ENCODE results near the gene SRRM4.
A peak's percentile ranks its signal among the peaks of the same experiment; 100 is the strongest.
"Not testable (repeated sequence)": the region's sequence is repeated elsewhere in the genome, so short reads cannot be mapped to it uniquely, and the experiment has no call there.

The SRRM4 gene, protein sequence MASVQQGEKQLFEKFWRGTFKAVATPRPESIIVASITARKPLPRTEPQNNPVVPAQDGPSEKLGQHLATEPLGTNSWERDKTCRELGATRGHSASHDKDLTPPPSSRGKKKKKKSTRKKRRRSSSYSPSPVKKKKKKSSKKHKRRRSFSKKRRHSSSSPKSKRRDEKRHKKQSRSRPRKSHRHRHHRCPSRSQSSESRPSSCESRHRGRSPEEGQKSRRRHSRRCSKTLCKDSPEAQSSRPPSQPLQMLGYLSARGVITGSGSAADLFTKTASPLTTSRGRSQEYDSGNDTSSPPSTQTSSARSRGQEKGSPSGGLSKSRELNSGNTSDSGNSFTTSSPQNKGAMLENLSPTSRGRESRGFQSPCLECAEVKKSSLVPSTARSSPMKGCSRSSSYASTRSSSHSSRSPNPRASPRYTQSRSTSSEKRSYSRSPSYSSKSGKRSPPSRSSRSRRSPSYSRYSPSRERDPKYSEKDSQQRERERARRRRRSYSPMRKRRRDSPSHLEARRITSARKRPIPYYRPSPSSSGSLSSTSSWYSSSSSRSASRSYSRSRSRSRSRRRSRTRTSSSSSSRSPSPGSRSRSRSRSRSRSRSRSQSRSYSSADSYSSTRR

DNA sequence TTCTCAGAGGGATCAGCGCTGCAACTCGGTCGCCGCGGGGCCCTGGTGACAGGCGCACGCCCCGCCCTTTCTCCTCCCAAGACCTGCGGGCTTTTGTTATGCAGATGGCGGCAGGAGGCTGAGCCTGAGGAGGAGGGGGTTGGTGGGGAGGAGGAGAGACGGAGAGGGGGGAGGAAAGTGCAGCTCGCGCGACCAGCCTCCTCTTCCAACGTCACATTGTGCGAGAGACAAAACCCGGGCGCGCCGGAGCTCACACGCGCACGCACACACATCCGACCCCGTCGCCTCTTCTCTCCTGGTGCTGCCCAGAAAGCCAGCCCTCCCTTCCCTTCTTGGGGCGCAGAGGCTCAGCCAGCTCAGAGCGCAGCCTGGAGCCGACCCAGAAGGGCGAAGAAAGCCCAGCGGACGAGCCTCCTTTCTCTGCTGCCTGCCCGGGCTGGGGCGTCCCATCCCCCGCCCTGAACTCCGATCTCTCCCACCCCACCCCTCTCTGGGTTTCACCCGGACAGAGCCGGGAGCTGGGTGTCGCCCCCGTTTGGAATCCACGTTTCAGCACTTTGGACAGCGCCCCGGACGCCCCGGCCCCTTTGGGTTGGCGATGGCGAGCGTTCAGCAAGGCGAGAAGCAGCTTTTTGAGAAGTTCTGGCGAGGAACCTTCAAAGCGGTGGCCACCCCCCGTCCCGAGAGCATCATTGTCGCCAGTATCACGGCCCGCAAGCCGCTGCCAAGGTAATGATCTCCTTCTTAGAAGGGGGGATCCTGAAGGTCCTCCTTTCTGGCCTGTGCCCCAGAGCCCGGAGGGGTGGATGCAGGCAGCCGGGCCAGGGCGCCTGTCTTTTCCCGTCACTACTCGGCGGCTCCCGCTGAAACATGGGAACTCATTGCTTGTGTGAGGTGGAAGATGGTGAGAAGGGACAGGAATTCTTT is at the start of gene SRRM4:
Gene SRRM4, plus strand, starts transcription at position 257 of the 927 bp plus-strand sequence. Its CDS starts 342 bp downstream, at position 599.
- no peak for DNase-seq

DNA sequence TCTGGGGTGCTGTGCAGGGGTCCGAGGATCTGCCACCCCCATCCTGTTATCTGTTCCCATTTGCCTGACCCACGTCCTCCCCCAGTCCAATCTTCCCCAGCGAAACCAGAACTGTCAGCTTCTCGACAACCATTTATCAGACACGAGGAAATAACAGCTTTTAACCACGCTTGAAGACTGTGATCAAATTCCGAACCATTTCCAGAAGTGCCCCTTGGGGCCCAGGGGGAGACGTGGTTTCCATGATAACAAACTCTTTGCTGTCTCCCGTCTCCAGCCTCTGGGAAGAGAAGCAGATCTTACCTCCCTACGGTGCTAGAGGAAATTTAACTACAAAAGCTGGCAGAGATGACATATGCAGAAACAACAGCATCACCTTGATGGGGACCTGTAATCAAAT is 35.1 kb upstream of the SRRM4 start:
- no peak for DNase-seq

DNA sequence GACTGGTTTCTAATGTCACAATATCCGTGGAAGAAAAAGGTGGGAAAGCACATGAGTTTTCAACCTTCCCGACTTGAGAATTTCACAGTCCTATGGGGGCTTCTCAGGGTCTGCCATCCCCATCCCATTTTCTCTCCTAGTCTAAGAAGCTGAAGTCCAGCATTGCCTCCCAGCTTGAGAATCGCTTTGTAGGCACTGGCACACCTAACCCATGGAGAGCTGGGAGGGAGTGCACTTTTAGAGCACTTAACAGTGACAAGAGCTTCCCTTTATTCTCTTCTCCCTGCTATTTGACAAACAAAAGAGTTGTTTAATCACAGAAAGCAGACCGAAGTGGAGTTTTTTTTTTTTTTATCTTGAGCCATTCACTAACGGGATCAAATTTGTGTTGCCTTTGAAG is 22.8 kb upstream of the SRRM4 start:
- DNase-seq, result no peak

DNA sequence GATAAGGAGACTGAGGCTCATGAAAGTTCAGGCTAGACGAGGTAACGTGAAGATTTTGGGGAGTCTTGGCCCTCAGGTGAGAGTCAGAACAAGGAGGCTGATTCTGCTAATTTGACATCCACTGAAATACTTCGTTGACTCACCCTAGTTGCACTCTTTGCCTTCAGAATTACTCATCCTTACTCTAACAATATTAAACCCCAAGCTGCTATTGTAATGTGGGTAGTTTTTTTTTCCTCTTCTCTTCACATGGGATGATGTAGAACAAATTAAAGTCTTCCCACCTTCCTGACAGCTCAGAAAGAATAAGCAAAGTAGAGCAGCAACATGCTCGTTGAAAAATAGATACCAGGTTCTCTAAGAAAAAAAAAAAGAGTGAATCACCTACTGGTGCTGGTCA is 22.0 kb upstream of the SRRM4 start:
- no peak for DNase-seq

DNA sequence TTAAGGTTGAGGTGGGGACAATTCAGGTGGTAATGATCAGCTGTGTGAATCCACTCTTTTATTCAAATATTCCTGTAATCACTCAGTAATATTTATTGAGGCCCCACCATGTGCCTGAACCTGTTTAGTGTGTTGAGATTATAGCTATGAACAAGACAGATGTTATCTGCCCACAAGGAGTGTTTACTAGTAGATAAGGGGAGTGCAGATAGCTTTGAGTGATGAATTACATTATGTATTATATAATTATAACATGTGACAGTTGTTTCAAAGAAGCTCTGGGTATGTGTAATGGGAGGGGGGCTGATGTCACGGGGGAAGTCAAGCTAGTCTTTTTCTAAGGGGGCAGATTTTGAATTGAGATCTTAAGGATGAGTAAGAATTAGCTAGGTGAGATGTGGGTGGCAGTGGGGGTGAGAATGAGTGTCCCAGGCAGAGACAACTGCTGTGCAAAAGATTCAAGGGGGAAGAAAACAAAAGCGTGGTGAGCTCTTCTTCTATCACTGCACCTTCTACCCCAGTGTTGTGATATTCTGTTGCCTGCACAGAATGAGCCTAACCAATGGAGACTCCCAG is 21.3 kb upstream of the SRRM4 start:
- no peak for DNase-seq

DNA sequence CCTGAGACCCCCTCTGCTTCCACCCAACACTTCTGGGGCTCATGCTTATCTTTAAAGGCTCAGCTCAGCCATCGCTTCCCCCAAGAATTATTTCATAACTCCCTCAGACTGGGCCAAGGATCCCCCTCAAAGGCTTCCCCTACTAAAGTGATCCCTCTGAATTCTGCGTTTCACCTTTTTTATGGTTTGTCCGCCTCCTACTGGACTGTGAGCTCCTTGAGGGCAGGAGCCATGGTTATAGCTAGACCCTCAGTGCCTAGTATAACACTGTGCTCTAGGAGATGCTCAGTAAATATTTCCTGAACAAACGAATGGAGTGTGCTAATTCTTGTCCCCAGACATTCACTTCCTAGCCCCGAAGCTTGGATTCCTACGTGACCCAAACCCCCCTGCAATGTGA is 20.5 kb upstream of the SRRM4 start:
- no peak for DNase-seq

DNA sequence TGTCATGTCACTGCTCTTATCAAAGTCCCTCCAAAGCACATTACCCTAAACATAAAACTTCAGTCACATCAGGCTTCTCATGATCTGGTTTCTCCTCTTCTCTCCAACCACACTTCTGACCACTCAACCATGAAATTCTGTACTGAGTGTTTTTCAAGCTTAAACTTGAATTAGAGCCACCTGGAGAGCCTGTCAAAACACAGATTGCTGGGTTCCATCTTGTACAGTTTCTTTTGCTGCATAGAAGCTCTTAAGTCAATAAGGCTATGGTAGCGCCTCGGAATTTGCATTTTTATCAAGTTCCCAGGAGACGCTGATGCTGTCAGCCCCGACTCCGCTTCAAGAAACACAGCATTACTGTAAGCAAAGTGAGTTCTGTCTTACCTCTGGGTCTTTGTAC is 16.4 kb upstream of the SRRM4 start:
- DNase-seq, result no peak

DNA sequence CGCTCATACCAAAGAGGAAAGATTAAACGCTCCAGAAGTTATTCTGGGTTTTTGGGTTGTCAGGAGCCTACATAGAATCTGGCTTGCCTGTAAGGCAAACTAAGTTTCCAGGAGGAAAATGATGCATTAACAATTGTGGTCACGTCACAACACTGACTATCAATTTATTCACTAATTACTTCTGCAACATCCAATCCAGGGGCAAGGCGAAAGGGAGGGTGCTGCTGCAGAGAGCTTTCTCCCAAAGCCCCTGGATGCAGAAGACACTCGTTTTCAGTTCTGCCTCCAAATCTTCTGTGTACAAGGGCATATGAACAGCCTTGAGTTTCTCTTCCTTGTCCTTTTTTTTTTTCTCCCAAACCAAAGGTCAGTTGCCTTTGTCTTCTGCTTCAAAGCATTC is 10.5 kb upstream of the SRRM4 start:
- no peak for DNase-seq

DNA sequence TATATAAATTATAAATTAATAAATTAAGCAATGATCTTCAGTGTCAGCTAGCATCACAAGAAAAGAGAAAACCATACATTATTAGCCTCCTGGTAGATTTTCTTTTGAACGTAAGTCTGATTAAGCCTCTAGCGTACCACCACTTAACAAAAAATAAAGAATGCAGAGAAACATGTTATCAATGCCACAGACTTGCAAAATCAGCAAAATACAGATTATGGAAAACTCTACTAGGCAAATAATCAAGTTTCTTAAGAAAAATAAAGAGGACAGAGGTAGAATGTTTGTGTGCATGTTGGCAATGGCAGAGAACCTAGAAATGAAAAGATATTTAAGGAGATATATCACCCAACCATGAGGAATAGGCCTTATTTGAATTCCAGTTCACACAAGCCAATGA is 8.4 kb upstream of the SRRM4 start:
- DNase-seq, result no peak

DNA sequence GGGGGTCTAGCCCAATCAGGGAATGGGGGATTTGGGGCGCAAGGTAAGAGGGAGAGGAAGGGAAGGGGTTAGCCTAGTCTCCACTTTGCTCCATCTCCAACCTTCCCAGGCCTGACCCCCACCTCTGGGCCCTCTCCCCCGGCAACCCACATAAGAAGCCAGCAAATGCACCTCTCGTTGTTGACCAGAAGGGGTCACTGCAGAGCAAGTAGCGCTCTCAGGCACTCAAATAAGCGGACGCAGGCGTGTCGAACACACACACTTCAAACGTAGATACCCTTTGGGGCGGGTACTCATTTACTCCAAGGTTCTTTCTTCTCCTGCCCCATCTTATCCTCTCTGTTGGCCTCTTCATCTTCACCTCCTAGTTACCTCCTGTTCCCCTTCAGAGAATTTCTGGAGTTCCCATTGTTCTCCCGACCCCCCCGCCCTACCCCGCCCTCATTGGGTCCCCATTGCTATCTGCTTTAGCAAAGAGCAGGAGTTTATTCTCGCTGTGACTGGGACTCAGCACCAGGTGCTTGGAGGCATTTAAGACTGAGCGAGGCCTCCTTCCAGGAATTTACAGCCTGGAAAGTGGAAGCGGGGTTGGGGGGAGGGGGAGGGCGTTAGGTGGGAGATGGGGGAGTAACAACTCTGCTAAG is 1.5 kb upstream of the SRRM4 start:
- peak in 1 of 2 donors; percentile 7 for DNase-seq

DNA sequence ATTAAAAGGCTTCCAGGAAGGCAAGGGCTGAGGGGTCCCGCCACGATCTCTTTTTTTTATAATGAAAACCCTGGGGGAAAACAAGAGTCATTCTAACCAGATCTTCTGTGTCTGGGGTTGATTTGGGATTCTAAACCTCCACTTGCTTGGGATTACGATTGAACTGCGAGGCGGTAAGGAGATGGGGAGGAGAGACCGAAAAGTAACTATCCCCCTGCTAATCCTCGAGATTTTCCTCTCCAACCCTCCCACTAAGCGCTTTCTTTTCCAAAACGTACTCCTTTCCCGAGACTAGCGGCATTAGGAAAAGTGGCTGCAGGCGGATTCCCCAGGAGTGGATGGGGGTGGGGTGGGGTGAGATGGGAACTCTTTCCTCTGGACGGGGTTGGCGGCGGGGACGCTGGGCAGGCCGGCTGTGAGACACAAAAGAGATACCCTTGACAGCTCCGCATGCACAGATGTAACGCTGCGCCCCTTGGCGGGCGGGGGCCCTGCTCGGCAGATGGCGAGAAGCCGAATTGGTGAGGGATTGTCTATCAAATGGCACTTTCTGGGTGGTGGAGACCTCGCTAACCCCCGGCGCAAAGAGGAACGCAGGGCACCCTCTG is 830 bp upstream of the SRRM4 start:
- no peak for DNase-seq

DNA sequence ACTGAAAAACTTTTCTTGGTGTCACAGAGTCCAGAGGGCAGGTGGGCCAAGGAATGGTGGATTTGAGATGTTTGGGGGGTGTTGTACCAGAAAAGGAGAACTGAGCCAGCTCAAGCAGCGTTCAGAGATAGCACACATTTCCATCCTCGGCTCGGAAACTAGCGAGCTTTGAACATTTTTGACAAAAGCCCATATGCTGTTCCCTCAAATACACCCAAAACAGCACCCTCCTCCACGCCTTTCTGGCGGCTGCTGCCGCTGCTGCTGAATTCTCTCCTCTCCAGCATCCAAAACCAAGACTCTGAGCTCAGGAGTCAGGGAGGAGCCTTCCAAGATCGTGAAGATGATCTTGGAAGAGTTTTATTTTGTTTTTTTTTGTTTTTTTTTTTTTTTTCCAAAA is 961 bp downstream of the SRRM4 start:
- no peak for DNase-seq

DNA sequence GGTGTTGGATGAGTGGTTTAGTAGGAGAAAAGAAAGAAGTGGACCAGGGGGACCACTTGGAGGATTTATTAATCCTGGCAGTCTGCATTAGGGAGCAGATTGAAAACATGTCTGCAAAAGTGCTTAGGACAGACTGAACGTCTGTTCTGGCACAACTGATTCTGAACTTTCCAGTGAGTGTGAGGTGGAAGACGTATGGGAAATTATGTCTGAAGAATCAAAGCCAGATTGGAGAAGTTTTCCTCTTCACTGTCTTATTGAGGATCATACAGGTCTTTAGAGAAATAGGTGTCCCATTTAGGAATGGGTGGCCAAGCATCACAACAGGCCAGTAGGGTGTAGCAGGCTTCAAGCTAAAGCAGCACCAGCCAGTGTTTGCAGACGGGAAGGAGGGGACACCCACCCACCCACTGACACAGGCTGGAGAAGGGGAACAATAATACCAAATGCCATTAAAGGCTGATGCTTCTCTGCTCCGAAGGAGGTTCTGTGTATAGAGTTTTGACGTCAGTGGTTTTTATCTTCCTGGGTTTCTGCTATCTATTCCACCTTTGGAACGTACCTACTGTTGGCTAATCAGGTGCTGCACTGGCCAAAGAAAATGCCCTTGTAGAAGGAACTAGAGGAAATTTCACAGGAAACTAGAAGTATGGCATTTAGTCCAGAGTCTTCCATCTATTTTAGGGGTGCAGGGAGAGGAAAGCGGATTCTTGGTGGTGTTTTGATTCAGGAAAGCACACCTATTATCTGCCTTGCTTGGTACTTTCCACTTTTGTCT is 1.8 kb downstream of the SRRM4 start:
- DNase-seq, result no peak

DNA sequence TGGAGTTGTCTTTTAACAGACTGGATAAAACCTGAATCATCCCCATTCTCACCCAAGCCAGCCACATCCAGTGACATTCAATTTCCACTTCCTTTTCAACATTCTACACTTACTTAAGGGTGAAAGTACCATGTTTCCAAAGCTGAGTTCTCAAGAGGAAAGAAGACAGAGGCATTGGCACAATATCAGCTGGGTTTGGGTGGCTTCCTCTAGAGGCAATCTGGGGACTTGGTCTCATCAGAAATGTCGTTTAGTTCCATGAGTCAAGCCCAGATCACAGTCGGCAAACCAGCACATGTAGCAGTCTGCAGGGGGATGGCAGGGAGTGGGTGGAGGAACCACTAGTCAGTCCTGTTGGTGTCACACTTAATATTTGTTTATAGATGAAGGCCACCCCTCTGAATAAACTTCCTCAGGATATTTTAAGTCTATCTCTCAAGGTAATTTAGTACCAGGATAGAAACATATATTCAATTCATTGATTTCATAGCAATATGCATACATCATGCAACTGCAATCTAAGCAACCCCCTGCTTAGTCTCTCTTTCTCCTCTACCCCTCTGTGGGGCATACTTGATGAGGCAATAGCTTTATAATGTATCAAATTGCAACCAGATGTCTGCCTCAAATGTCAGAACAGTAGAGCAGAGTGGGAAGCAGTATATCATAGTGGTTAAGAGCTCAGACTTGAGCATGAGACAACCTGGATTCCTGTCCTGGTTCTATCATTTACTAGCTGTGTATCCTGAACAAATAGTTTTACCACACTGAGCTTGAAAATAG is 3.0 kb downstream of the SRRM4 start:
- DNase-seq, result no peak

DNA sequence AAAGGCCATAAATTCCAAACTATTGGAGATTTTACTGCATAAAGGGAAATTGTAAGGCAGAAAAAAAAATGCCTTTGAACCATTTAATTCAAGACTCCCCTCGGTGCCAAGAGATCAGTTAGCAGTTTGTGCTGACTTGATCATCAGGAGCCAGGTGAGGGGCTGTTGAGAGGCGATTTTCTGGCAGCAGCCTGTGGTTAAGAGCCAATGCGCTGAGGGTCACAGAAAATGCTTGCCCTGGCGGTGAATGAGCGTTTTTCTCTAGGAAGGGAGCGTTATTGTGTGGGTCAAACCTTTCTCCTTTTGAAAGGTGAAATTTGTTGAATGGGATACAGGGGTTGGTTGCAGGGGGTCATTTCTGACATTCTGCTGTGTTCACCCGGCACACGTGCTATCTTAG is 4.7 kb downstream of the SRRM4 start:
- DNase-seq, result no peak

DNA sequence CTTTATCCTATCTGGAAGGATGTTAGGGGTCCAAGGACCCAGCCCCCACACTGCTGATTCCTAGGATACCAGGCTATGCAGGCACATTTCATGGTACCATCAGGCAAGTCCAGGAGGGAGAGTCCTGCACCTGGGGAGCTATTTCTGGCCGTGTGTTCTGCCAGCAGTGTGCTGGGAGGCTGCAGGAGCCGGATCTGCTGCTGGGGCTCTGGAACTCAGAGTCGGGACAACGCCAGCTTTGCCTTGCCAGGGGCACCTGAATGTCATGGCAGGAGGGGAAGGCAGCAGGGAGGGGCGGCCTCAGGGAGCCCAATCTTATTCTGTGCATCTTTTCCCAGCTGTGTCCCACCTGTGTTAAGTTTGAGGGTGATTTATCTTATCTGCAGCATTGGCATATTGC is 17.8 kb downstream of the SRRM4 start:
- no peak for DNase-seq

DNA sequence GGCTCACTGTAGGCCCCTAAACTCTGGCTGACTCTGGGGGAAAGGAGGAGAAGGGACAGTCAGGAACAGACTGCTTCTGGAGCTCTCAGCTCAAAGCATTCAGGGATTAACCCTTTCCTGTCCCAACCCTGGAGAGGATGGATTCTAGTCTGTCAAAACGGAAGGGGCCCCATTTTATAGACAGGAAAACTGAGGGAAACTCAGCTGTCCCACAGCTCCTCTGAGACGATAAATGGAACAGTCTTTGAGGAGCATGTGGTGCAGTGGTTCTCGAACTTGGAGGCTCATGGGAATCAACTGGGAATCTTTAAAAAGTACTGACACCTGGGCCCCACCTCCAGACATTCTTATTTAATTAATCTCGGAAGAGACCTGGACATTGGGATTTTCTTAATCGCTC is 23.7 kb downstream of the SRRM4 start:
- no peak for DNase-seq

DNA sequence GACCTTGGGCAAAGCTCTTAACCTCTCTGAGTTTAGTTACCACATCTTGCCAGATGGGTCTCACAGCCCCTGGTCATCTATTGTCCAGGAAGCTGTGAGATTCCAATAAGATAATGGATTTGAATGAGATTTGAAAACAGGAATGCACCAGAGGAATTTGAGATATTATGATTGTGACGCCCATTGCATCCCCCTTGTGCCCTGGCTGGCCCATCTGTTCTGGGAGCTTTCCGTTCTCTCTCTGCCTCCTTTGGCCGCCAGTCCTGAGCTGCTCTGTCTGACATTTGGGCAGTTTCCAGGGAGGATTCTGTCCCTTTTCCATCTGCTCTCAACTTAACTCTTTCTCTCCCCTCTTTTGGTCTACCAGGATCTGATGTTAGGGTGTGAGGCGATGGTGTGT is 24.6 kb downstream of the SRRM4 start:
- DNase-seq, result no peak

DNA sequence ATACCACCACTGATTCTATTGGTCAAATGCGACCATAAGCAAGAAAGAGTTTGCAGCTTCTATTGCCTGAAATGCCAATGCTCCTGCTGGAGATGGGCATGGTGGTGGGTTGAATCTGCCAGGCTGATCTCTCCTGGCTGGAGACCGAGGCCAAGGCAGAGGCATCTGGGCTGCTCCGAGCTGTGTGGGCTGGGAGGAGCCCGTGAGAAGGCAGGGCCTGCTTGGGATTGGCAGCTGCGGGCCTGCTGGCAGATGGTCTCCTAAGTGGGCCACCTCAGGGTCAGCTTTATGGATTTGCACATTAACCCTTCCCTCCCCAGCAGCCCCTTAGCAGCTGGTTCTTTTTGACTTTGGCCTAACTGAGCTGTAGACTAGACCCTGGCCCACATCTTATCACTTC is 25.4 kb downstream of the SRRM4 start:
- no peak for DNase-seq

DNA sequence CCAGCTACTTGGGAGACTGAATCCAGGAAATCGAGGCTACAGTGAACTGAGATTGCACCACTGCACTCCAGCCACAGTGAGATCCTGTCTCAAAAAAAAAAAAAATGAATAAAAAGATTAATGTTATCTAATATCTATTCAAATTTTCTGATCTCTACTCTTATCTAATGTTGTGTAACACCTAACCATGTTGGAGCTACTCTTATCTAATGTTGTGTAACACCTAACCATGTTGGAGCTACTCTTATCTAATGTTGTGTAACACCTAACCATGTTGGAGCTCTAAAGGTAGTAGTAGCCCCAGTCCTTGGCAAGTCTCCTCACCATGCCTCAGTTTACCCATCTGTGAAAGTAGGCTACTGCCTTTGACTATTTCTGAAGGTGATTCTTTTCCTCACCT is 26.9 kb downstream of the SRRM4 start:
- DNase-seq, result not testable (repeated sequence)
